ENCODE data around the gene NEK4. TPM values are rescaled to one million over a fixed set of nuclear protein-coding genes. Genes with fewer than 3 reads are reported as not detected.

Gene NEK4
- total and polyA plus RNA-seq, 10 of the 15 experiments (the other 5 are each of a cell fraction or from before 2014, with no cell fraction given), result 7.0 to 29.1 (median 16.4) TPM

DNA sequence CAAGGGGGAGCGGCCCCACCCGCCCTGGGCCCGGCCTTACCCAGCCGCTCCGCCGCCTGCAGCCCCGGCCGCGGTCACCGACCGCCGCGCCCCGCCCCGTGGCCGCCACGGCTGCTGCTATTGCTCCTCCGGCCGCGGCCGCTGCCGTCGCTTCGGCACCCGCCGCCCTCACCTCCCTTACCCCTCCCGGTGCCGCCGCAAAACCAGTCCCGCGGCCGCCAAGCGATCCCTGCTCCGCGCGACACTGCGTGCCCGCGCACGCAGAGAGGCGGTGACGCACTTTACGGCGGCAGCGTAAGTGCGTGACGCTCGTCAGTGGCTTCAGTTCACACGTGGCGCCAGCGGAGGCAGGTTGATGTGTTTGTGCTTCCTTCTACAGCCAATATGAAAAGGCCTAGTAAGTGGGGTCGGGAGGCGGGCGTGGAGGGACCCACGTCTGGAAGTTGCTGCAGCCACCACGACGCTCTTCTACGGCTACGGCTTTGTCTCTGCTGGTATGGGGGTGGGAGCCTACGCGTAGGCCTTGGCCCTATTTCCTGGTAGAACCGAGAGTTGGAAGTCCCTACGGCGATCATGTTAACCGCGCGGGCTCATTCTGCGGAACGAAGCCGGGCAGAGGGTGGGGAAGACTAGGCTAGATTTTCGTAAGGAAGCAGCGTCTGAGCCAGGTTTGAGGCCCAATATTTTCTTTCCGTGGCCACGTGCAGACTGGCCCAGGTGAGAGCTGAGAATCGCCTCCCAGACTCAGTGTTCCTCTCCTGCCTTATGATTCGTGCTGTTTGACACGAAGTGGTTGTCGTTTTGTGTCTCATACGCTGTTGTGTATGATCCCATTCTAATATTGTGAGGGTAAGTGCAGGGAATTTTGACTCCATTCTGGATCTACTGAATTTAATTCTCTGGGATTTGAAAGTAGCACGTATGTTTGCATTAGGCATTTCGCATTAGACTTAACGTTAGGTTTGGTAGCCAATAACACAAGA, 84.7 kb downstream of the NEK4 start, which contains the start of the genes GNL3 and PBRM1 (continued):
- TF ChIP-seq IKZF2 (IDR thresholded peaks at IDR 0.05), result no peak; a peak in 1 of 4 replicates
- TF ChIP-seq, protein P1, sequence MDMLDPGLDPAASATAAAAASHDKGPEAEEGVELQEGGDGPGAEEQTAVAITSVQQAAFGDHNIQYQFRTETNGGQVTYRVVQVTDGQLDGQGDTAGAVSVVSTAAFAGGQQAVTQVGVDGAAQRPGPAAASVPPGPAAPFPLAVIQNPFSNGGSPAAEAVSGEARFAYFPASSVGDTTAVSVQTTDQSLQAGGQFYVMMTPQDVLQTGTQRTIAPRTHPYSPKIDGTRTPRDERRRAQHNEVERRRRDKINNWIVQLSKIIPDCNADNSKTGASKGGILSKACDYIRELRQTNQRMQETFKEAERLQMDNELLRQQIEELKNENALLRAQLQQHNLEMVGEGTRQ (IDR thresholded peaks at IDR 0.05; ENCODE audit: borderline replicate concordance, low read depth, low read length), result peak; percentile 30; the same call in 1 of the 2 replicates
- peak; percentile 83 for TF ChIP-seq IKZF1 (conservative IDR thresholded peaks at IDR 0.05)
- peak; percentile 66; the same call in 2 of the 3 replicates for TF ChIP-seq POU2F2 (IDR thresholded peaks at IDR 0.05; ENCODE audit: borderline replicate concordance, low read depth, low read length)
- TF ChIP-seq, protein P2, sequence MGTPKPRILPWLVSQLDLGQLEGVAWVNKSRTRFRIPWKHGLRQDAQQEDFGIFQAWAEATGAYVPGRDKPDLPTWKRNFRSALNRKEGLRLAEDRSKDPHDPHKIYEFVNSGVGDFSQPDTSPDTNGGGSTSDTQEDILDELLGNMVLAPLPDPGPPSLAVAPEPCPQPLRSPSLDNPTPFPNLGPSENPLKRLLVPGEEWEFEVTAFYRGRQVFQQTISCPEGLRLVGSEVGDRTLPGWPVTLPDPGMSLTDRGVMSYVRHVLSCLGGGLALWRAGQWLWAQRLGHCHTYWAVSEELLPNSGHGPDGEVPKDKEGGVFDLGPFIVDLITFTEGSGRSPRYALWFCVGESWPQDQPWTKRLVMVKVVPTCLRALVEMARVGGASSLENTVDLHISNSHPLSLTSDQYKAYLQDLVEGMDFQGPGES (IDR thresholded peaks at IDR 0.05), result 0 out of 2 replicates have a peak, but pooled peaks have one; percentile 10
- no peak for TF ChIP-seq SPI1 (IDR thresholded peaks at IDR 0.05; ENCODE audit: borderline replicate concordance, insufficient read depth, low read depth, low read length)
- no peak for TF ChIP-seq BRCA1 (IDR thresholded peaks at IDR 0.05; ENCODE audit: low read depth, low read length)
- TF ChIP-seq PAX8 (IDR thresholded peaks at IDR 0.05), result no peak
- TF ChIP-seq CBX3 (IDR thresholded peaks at IDR 0.05; ENCODE audit: borderline replicate concordance, low read depth), result no peak
- no peak for TF ChIP-seq ZNF622 (IDR thresholded peaks at IDR 0.05)
- no peak for TF ChIP-seq GABPA (IDR thresholded peaks at IDR 0.05; ENCODE audit: low read depth)
- TF ChIP-seq, protein P3, sequence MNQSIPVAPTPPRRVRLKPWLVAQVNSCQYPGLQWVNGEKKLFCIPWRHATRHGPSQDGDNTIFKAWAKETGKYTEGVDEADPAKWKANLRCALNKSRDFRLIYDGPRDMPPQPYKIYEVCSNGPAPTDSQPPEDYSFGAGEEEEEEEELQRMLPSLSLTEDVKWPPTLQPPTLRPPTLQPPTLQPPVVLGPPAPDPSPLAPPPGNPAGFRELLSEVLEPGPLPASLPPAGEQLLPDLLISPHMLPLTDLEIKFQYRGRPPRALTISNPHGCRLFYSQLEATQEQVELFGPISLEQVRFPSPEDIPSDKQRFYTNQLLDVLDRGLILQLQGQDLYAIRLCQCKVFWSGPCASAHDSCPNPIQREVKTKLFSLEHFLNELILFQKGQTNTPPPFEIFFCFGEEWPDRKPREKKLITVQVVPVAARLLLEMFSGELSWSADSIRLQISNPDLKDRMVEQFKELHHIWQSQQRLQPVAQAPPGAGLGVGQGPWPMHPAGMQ (IDR thresholded peaks at IDR 0.05; ENCODE audit: borderline replicate concordance), result no peak
- 0 out of 2 replicates have a peak, but pooled peaks have one; percentile 36 for TF ChIP-seq RCOR1 (conservative IDR thresholded peaks at IDR 0.05; ENCODE audit: low read depth, low read length)
- no peak for TF ChIP-seq NFYA (IDR thresholded peaks at IDR 0.05; ENCODE audit: borderline replicate concordance, low read depth, low read length)
- TF ChIP-seq FOS (IDR thresholded peaks at IDR 0.05; ENCODE audit: borderline replicate concordance, extremely low read depth, insufficient read length), result no peak
- TF ChIP-seq SREBF2 (IDR thresholded peaks at IDR 0.05; ENCODE audit: low read length), result no peak
- 0 out of 2 replicates have a peak, but pooled peaks have one; percentile 20 for TF ChIP-seq NRF1 (conservative IDR thresholded peaks at IDR 0.05; ENCODE audit: low read depth, low read length)
- peak; percentile 46 for TF ChIP-seq MEF2B (IDR thresholded peaks at IDR 0.05; ENCODE audit: partially characterized antibody, poor library complexity, severe bottlenecking)
- 0 out of 4 replicates have a peak, but pooled peaks of 1 of the 2 experiments have one; percentile 2 for TF ChIP-seq ETV6 (conservative IDR thresholded peaks at IDR 0.05 in 1 of 2, IDR thresholded peaks at IDR 0.05 in 1 of 2; ENCODE audit: borderline replicate concordance in 1 of 2, low read depth in 1 of 2)
- TF ChIP-seq NR2C2 (IDR thresholded peaks at IDR 0.05; ENCODE audit: borderline replicate concordance, control insufficient read depth, insufficient read length, low read depth), result no peak
- TF ChIP-seq RUNX3 (IDR thresholded peaks at IDR 0.05; ENCODE audit: low read length), result peak; percentile 70
- TF ChIP-seq, protein P4, sequence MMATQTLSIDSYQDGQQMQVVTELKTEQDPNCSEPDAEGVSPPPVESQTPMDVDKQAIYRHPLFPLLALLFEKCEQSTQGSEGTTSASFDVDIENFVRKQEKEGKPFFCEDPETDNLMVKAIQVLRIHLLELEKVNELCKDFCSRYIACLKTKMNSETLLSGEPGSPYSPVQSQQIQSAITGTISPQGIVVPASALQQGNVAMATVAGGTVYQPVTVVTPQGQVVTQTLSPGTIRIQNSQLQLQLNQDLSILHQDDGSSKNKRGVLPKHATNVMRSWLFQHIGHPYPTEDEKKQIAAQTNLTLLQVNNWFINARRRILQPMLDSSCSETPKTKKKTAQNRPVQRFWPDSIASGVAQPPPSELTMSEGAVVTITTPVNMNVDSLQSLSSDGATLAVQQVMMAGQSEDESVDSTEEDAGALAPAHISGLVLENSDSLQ (IDR thresholded peaks at IDR 0.05), result peak; percentile 71
- TF ChIP-seq TARDBP (IDR thresholded peaks at IDR 0.05; ENCODE audit: borderline replicate concordance), result peak; percentile 51; the same call in 1 of the 2 replicates
- TF ChIP-seq CBX5 (IDR thresholded peaks at IDR 0.05; ENCODE audit: low read depth), result no peak
- peak; percentile 25; the same call in 1 of the 2 replicates for TF ChIP-seq RAD51 (IDR thresholded peaks at IDR 0.05)

All from GM12878 (cell line).